HG02588 (cell line): ENCODE measurements around the gene TUT1.
"Not testable (repeated sequence)": the region's sequence is repeated elsewhere in the genome, so short reads cannot be mapped to it uniquely, and the experiment has no call there.

ENCODE experiments used
- ATAC-seq: cut with Tn5 transposase; IDR thresholded peaks from one replicate; pipeline ENCODE4 v1.9.1; 2021; ENCODE audit warnings: mild to moderate bottlenecking, moderate library complexity; ENCODE audit not compliant: unreplicated experiment

TUT1 gene

DNA sequence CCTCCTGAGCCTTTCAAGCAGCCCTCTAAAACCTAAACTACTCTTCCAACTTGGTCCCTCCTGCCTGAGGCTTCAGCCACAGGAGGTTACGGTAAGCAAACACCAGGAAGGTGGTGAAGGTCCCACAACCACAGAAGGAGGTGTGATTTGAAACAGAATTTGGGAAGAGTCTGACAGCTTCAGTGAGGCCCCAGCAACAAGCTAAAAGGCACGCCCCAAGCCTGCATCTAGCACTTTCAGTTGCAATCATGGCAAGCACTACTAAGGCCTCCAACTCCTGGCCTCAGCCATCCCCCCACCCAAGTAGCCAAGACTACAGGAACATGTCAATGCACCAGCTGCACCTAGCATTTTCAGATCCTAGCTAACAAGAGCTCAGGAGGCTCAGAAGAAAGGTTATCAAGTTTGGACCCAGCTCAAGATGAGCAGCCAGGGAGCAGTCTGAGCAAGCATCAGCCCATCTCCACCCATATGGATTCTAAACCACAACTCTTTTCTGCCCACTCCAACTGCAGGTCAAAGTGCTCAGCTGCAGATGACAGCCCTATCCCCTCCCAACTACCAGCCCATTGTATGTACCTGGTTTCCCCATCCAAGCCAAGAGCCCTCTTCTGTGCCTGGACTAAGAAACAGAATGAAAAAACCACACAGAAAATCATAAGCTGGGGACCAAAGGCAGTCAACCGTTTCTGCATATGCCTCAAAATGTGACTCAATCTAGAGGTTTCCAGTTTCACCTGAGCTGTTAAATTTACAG, 34.3 kb downstream of the TUT1 start:
- ATAC-seq: no peak

DNA sequence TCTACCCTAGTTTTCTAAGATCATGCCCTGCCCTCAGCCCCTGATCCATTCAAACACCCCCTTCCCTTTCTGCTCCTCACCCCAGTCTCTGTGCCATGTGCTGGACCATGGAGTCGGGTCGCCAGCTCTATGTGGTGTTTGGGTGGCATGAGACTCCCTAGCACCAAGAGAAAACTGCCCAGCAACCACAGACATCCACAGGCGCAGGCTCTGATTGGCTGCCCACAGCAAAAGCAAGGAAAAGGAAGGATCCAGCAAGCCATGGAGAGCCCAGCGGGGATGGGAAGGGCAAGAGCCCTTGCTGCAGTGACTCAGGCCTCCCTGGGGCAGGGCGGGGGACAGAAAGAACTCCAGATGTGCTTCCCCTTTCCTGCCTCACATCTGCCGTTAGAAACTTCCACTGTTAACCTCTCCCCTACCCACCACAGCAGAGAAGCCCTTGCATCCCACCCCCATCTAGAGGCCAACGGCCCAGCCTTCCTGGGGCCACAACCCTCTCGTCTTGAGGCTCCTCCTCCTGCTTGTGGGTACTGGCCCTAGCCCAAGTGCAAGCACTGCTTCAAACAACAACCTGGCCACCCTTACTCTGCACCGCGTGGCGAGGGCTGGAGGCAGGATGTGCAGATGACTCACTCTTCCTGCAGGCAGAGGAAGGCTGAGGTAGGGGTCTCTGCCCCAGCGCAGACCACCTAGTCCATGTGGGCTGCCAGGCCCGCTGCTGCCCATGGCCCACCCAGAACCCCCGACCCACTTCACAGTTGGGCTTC, 35.0 kb downstream of the TUT1 start:
- ATAC-seq: no peak

DNA sequence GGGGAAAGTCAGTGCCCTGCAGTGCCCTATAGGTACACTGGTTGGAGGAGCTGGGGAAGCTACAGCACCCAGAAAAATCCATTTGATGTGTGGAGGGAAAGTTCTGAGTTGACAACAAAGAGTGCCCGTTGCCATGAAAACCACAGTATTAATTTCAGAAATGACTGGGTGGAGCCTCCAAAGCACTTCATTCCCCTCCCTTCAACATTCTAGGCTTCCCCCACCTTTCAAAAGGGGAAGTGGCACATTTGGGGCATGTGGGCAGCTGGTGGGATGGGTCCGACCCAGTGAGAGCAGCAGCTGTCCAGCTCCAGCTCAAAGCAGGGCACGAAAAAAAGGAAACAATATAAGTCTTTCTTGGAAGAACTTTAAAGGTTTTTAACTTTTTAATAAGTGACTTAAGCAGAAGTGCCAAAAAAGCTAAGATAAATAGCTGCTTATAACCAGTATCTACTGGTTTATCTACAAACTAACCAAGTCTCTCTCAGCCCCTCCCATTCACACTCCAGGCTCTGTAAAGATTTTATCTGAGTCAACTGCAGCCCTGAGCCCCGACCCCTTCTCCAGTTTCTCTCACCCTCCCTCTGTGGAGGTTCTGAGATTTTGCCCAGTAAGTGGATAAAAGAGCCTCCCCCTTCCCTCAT, 35.7 kb downstream of the TUT1 start:
- peak; percentile 34 for ATAC-seq

GRCh38 chr11:62554387-62555167, 36.7 kb downstream of the TUT1 start:
- ATAC-seq: no peak

GRCh38 chr11:62553839-62554361, 37.4 kb downstream of the TUT1 start:
- ATAC-seq: no peak

DNA sequence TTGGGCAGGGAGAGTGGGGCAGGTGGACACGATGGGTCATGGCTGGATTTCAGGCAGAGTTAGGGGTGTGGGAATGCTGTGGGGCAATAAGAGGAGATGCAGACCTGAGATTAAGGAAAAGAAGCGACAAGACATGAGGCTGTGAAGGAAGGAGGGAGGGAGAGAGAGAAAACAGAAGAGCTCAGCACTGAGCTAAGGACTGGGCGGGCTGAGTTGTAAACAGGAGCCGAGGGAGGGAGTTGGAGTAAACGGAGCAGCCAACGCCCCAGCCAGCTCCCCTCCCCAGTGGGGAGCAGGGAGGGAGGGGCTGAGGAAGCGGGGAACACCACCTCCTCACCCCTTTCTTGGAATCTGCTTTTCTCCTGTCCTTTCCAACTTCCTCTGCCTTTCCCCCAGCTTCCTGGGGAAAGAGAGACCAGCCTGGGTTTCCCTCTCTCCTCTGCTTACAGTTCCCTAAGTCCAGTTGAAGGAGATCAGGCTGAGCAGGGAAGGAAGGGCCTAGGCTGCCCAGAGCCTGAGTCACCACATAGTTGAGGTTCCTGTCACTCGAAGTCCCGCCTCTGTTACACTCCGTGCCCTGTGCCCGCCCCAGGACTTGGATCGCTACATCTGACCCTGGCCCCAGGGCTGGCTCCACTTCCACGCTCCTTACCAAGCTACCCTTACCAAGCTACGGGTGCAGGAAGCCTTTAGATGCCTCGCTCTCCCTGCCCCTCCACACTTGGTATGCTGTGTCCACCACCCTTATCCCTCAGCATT, 38.1 kb downstream of the TUT1 start:
- ATAC-seq: no peak

DNA sequence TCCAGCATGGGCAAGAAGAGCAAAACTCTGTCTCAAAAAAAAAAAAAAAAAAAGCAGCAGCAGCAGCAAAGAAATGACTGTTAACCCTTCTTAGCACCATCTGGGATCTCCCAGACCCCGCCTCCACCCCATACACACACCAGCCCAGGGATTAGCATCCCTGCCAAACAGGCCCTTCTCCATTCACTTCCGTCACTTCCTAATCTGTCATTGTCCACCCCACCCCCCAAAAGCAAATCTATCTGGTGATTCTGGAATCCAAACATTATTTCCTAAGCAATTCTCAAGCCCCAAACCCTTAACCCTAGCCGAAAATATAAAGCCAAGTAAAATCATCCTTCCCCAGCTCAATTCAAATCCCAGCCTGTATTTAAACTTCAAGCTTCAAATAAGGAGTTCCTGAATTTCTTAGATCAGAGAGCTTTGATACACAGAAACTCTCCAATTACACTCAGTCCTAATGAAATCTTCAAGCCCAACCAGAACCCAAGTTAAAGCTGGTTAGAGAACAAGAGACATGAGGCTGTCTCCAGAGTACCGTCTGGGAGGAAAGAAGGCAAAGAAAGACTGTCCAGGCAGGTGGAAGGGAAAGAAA, 38.7 kb downstream of the TUT1 start:
- ATAC-seq: no peak

GRCh38 chr11:62550478-62550877, 40.8 kb downstream of the TUT1 start:
- not testable (repeated sequence) for ATAC-seq

GRCh38 chr11:62548545-62549335, 42.6 kb downstream of the TUT1 start:
- ATAC-seq: no peak

DNA sequence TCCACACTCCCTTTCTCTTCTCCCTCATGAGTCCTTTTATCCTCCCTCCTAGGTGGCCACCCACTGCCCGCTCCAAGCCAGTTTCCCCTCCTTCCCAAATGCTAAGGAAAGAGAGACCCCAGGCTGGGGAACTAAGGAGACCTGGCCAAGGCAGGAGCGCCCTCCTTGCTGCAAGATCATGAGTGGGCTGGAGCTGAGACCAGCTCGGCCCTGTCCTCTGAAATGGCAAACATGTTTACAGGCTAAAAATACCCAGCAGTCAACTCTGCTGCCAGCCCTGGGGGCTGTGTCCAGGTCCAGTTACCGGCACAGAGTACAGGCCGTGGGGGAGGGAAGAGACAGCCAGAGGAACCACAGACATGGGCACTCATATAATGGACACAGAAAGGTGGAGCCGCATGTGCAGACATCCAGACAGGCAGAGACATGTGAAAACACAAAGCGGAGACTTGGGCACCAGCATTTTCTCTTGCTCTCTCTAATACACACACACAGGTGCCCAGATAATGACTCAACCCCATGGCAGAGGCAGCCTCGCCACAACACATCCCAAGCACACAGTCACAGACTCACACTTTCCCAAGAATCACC, 43.5 kb downstream of the TUT1 start:
- no peak for ATAC-seq

DNA sequence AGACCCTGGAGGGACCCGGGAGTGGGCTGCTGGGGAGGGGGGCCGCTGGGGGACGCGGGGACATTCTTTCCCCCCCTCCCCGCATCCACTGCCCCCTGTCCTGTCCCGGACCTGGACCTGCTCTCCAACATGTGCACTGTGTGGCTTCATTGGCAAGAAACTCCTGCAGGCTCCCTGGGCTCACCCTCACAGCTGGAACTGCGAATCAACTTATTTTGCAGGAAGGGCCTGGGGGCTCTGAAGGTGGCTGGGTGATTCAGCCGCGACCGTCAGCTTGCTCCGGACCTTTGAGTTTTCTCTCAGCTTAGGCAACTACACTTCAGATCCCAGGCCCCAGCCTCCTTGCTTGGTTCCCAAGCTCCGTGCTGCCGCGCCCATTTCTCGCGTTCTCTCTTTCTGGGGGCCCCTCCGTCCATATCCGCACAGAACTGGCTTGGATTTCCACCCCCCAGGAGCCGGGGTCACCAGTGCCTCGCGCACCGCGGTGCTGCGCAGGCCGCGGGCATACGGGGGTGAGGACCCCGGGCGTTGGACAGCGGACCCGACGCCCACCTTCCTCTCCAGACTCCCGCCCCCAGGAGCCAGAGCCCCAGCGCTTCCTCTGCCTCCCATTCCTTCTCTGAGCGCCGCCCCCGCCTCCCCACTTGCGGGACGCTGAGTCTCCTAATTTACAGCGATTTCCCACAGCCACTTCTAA, 44.2 kb downstream of the TUT1 start:
- ATAC-seq: no peak

DNA sequence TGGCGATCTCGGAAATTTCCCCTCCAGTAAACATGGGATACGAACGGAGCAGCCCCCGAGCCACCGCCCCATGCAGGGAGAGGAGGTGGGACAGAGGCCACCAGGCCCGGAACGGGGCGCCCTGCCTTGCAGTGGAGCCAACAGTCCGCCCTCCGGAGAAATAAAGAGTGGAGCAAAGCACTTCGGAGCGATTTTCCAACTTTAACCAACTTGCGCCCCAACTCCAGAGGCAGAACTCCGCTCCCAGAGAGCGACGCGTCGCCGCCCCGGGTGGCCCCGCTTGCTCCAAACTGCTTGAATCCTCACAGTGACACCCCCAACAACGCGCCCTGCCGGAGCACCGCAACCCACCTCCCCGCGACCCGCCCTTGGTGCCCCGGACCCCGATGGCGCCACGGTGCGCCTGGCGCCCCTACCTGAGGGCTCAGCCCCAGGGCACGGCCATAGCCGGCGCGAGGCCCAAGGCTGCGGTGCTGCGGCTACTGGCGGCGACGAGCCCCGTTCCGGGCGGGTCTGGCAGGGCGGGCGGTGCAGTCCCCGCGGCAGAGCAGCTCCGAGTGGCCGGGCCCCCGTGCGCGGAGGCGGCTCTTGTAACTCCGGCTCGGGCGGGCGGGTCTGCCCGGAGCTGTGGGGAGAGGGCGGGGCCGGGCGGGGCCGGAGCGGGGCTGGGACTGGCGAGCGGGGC, 44.9 kb downstream of the TUT1 start, which contains the start of gene AHNAK:
Gene AHNAK, minus strand, starts transcription at position 563 of the 685 bp plus-strand sequence. CDS start 10,708 bp downstream, outside the sequence.
- no peak for ATAC-seq

DNA sequence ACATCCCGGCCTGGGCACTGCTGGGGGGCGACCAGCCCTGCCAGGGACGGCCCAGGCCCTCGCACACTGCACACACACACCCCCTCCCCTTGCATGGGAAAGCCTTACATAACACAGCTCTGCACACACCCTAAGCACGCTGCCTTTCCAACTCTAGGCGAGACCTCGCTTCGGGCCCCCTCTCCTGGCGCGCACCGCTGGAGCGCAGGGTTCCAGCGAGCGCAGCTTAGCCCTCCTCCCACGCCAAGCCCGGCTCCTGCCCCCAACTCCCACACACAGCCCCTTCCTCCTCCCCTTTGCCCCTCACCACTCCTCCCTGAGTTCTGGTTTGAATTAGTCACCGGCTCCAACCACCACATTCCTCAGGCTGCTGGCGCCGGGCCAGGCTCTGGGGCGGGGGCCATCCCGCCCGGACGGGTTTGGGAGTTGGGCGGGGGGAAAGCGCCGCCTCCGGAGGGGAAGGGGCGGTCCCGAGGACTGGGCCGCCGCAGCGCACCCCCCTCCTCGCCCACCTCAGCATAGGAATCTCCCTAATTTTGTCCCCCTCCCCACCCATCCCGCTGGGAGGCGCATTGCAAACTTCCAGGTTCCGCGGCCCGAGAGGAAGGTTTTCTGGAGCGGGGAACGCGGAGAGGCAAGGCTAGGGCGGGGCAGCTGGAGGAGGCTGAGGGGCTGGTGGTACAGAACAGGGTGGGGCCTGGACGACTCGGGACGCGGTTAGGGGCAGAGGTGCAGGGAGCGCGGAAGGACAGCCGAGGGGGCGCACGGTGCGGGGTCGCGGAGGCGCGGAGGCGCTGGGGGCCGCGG, 45.7 kb downstream of the TUT1 start:
- ATAC-seq: no peak

DNA sequence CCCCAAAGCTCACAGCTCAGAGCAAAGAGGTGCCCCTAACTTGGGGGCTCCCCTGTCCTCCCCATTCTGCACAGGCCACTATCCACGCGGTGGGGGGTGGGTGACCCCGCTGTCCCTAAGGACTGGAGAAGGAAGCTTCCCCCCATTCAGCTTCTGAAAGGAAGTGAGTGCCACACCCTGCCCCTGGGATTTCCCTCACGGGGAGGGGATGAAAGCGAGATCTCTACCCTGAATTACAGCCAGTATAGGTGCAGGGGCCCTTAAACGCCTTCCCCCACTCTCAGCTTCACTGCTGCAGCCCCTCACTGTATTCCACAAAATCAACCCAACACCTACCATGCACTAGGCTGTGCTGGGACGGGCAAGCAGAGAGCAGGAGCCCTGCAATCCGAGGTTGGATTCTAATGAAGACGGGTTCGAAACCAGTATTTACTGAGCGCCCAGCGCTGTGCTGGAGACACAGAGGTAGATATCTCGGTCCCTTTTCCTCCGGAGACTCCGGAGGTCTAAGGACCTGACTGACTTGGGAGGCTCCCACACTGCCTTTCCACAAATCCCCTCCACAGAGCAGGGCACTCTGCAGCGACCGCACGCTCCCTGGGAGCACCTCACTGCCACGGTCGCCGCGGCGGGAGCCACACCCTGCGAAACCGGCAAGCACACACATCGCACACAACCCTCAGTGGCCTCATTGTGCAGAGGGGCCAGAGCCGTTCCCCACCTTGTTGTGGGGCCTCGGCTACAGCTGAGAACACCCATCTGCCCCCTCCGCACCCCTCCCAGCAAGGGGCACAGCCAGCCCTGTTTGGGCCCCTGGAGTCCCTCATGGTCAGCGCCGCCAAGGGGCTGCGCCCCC, 46.5 kb downstream of the TUT1 start:
- no peak for ATAC-seq

GRCh38 chr11:62543680-62544444, 47.5 kb downstream of the TUT1 start:
- ATAC-seq: no peak
